IMR-90 (cell line): ENCODE data around the gene ANKRD65. TPM values are rescaled to one million over a fixed set of nuclear protein-coding genes. Genes with fewer than 3 reads are reported as not detected.
A peak's percentile ranks its signal among the peaks of the same experiment; 100 is the strongest.

Experiments
- ATAC-seq: fragments of 200-7000 bp; cut with Tn5 transposase; 2 replicates; pipeline ENCODE4 v1.9.1; 2020; ENCODE audit warnings: low read depth, mild to moderate bottlenecking, moderate library complexity
- BruUV-seq: library from RNA; stranded (reverse); fragments of 400-500 nt; replicated peaks from 2 replicates; lab custom pipeline; 2021; lab: Mats Ljungman, UMichigan
- CTCF ChIA-PET: fragments of 300-600 bp; formaldehyde crosslinking; extraction: SDS; loops from one replicate; lab custom pipeline; 2021; ENCODE audit warnings: antibody characterized with exemption; lab: Yijun Ruan, JAX
- POLR2A ChIA-PET: fragments of 300-600 bp; sonication (Branson Sonifier 250); formaldehyde crosslinking; loops from one replicate; lab custom pipeline; 2022; ENCODE audit warnings: antibody characterized with exemption; ENCODE audit not compliant: unreplicated experiment; lab: Charles Lee
- DNase-seq: peaks from one replicate; pipeline ENCODE4 v3.0.0; 2013
- H2AFZ ChIP-seq: replicated peaks from 2 replicates; pipeline ENCODE3; 2013; ENCODE audit warnings: low read length, mild to moderate bottlenecking; ENCODE audit not compliant: poor library complexity
- H2AK5ac ChIP-seq: 2 replicates; pipeline ENCODE4 v1.6.1; 2013; ENCODE audit warnings: low read depth, low read length, inconsistent platforms
- H2AK9ac ChIP-seq: replicated peaks from 2 replicates; pipeline ENCODE3; 2013; ENCODE audit warnings: mild to moderate bottlenecking, low read depth, low read length, moderate library complexity; ENCODE audit not compliant: poor library complexity
- H2BK120ac ChIP-seq: 2 replicates; pipeline ENCODE4 v1.6.1; 2013; ENCODE audit warnings: low read depth, low read length, inconsistent platforms
- H2BK15ac ChIP-seq: 3 replicates; pipeline ENCODE4 v1.6.1; 2013; ENCODE audit warnings: low read depth, low read length, inconsistent platforms
- H2BK20ac ChIP-seq: 2 replicates; pipeline ENCODE4 v1.6.1; 2013; ENCODE audit warnings: low read depth, mild to moderate bottlenecking, inconsistent platforms, low read length, moderate library complexity
- H2BK5ac ChIP-seq: 2 replicates; pipeline ENCODE4 v1.6.1; 2013; ENCODE audit warnings: mild to moderate bottlenecking, low read depth, low read length, inconsistent platforms; ENCODE audit not compliant: poor library complexity, severe bottlenecking
- H3K14ac ChIP-seq: replicated peaks from 2 replicates; pipeline ENCODE4 v1.6.1; 2013; ENCODE audit warnings: low read depth, low read length, inconsistent platforms
- H3K18ac ChIP-seq: 2 replicates; pipeline ENCODE4 v1.6.1; 2013; ENCODE audit warnings: low read depth, low read length, control low read depth
- H3K23ac ChIP-seq: 2 replicates; pipeline ENCODE4 v1.6.1; 2013; ENCODE audit warnings: low read depth, low read length, inconsistent platforms
- H3K27ac ChIP-seq: 2 replicates; pipeline ENCODE4 v1.5.1; 2013; ENCODE audit warnings: mild to moderate bottlenecking, control low read depth, low read length; ENCODE audit not compliant: insufficient read depth
- H3K27me3 ChIP-seq: 2 replicates; pipeline ENCODE4 v1.6.1; 2013; ENCODE audit warnings: low read length; ENCODE audit not compliant: control insufficient read depth, insufficient read depth
- H3K36me3 ChIP-seq: 2 replicates; pipeline ENCODE4 v1.6.1; 2013; ENCODE audit warnings: low read length, mixed read lengths; ENCODE audit not compliant: control insufficient read depth, insufficient read depth
- H3K4ac ChIP-seq: 2 replicates; pipeline ENCODE4 v1.6.1; 2013; ENCODE audit warnings: low read depth, low read length, inconsistent platforms
- H3K4me1 ChIP-seq: 2 replicates; pipeline ENCODE4 v1.6.1; 2013; ENCODE audit warnings: low read length, mixed read lengths; ENCODE audit not compliant: control insufficient read depth, insufficient read depth
- H3K4me2 ChIP-seq: 2 replicates; pipeline ENCODE4 v1.6.1; 2013; ENCODE audit warnings: low read depth, mild to moderate bottlenecking, control low read depth, low read length, moderate library complexity
- H3K4me3 ChIP-seq: 2 replicates; pipeline ENCODE4 v1.5.1; 2013; ENCODE audit warnings: low read depth, mild to moderate bottlenecking, control low read depth, low read length, moderate library complexity; ENCODE audit not compliant: insufficient read depth
- H3K56ac ChIP-seq: 2 replicates; pipeline ENCODE4 v1.6.1; 2013; ENCODE audit warnings: low read length, inconsistent platforms; ENCODE audit not compliant: insufficient read depth; ENCODE audit errors: extremely low read depth
- H3K79me1 ChIP-seq, 2 experiments: 2 replicates each; pipeline ENCODE4 v1.6.1; 2013; ENCODE audit warnings: low read length in 2 of 2, inconsistent platforms in 1 of 2, low read depth in 1 of 2
- H3K9ac ChIP-seq: 2 replicates; pipeline ENCODE4 v1.6.1; 2013; ENCODE audit warnings: low read depth, low read length, control low read depth
- H3K9me1 ChIP-seq: 2 replicates; pipeline ENCODE4 v1.6.1; 2013; ENCODE audit warnings: low read length, inconsistent platforms; ENCODE audit not compliant: insufficient read depth
- H3K9me3 ChIP-seq: 2 replicates; pipeline ENCODE4 v1.6.1; 2013; ENCODE audit warnings: low read length; ENCODE audit not compliant: control insufficient read depth, insufficient read depth
- H4K20me1 ChIP-seq: 2 replicates; pipeline ENCODE4 v1.6.1; 2013; ENCODE audit warnings: low read length, inconsistent platforms; ENCODE audit not compliant: insufficient read depth
- H4K5ac ChIP-seq: 2 replicates; pipeline ENCODE4 v1.6.1; 2013; ENCODE audit warnings: mild to moderate bottlenecking, low read depth, low read length, control low read depth
- H4K8ac ChIP-seq, 2 experiments: 2 replicates each; pipeline ENCODE4 v1.6.1; 2013; ENCODE audit warnings: low read depth in 2 of 2, low read length in 2 of 2, control low read depth in 1 of 2, inconsistent platforms in 1 of 2
- H4K91ac ChIP-seq: 2 replicates; pipeline ENCODE4 v1.6.1; 2013; ENCODE audit warnings: low read depth, low read length, inconsistent platforms; ENCODE audit not compliant: insufficient read depth
- RAD21 ChIP-seq: IDR thresholded peaks from 2 replicates; pipeline ENCODE4 v1.6.1; 2012; ENCODE audit warnings: low read length, improper control_type of control experiment
- RCOR1 ChIP-seq: IDR thresholded peaks from 2 replicates; pipeline ENCODE4 v1.6.1; 2012; ENCODE audit warnings: mild to moderate bottlenecking, low read length, improper control_type of control experiment; ENCODE audit not compliant: insufficient replicate concordance
- SMC3 ChIP-seq: fragments of 150-350 bp; IDR thresholded peaks from 2 replicates; pipeline ENCODE4 v1.6.1; 2016; ENCODE audit warnings: low read depth, mild to moderate bottlenecking, antibody characterized with exemption, low read length, moderate library complexity
- WGBS, 2 experiments: methylation state at CpG; one replicate each; pipeline versions ENCODE4 v1.1.5 to v1.1.7; 2013; ENCODE audit warnings: missing lambda C conversion rate in 2 of 2; ENCODE audit not compliant: insufficient read length in 1 of 2; ENCODE audit errors: extremely low coverage in 2 of 2; 5-methylcytosine and 5-hydroxymethylcytosine counted together
- dilution Hi-C: fragments of 300-500 bp; cut with HindIII; formaldehyde crosslinking; loops from one replicate; pipeline ENCODE4 v1.14.3; 2018; ENCODE audit warnings: low sequenced_read_pairs; ENCODE audit not compliant: unreplicated experiment
- in situ Hi-C: fragments of 300-500 bp; cut with MboI; formaldehyde crosslinking; loops from 3 replicates; pipeline ENCODE4 v1.14.3; 2019; ENCODE audit warnings: low sequenced_read_pairs, inconsistent platforms, mixed read lengths
- intact Hi-C: fragments of 100-400 bp; cut with micrococcal nuclease; formaldehyde crosslinking; loops from 2 replicates; pipeline ENCODE4 v1.10.0; 2022
- polyA plus RNA-seq, 3 experiments: library from polyadenylated mRNA; depleted of rRNA; stranded (reverse); fragments of >200 nt; gene quantifications; 2 replicates each; pipeline ENCODE4 v1.2.3, GENCODE V29; 2012; ENCODE audit warnings: low replicate concordance in 1 of 3
- total RNA-seq: library from RNA; depleted of rRNA; stranded (reverse); fragments of >200 nt; gene quantifications from 2 replicates; pipeline ENCODE4 v1.2.3, GENCODE V29; 2012
- TF ChIP-seq, protein P1 (sequence below): conservative IDR thresholded peaks from 2 replicates; pipeline ENCODE4 v1.5.1; 2012; ENCODE audit warnings: mild to moderate bottlenecking, low read depth, low read length, improper control_type of control experiment

Gene ANKRD65
- total and polyA plus RNA-seq, 2 of the 4 experiments (the other 2 are of a cell fraction): 0.09 TPM; not detected in 1

DNA sequence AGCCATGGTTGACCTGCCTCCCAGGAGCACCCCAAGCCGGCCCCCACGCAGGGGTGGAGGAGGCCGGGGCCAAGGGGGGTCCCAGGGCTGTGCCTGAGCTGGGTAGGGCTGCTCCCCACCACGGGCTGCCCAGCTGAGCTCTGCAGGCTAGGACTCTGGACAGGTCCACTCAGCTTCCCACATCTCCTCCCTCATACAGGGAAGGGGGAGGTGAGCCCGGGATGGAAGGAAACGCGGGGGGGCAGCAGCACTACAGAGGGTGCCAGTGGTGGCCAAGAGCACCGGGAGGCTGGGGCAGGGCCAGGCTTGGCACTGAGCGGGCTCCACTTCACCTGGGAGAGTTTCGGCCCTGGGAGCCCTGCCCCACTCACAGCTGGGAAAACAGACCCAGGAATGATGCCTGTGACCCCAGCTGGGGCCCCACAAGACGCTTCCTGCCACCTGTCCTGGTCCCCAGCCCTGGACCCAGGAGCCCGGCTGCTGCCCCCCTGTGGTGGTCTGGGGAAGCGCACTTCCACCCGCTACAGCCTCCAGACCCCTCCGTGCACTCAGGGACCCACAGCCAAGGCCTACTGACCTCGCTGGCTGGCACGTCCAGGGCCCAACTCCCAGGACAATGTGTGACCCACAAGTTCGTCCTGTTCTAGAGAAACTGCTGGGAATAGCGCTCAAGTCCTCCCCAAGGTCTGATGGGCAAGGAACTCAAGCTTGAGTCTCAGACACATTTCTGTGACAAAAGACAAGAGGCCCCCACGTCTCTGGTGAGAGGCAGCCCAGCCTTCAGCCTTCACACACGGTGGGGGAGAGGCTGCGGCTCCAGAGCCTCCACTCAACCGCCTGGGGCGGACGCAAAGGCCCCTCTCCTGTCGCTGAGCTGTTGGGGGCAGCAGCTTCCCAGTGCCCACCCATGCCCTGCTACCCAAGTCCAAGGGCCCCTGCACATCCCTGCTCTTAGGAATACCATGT is 49.0 kb downstream of the ANKRD65 start:
- H3K4me2 ChIP-seq: no peak overlapping the region
- peak overlapping the region; percentile 76 for H2AFZ ChIP-seq
- H3K27ac ChIP-seq: peak overlapping the region; percentile 51; the same call in 1 of the 2 replicates
- no TSS peak for BruUV-seq
- H3K27me3 ChIP-seq: no peaks in the 10 kb centered on the region
- H3K14ac ChIP-seq: no peak overlapping the region
- peaks cover 12% of the 10 kb centered on the region for H3K4me1 ChIP-seq
- CTCF ChIA-PET: interaction anchor here (0.8 kb wide), 1 partner anchor 24 kb away, joined by 3 read pairs; no protein-coding TSS in a partner anchor
- peaks cover 11% of the 10 kb centered on the region; the same call in 1 of the 2 replicates for H4K20me1 ChIP-seq
- H2BK15ac ChIP-seq: no peak overlapping the region
- no peak overlapping the region for H3K56ac ChIP-seq
- H4K5ac ChIP-seq: 0 out of 2 replicates have a peak overlapping the region, but pooled peaks have one; percentile 69
- dilution Hi-C loops: no loop called here
- ATAC-seq: peak; percentile 60
- H2AK9ac ChIP-seq: peak overlapping the region; percentile 77
- no peaks in the 10 kb centered on the region for H3K9me3 ChIP-seq
- no peak overlapping the region for H2BK20ac ChIP-seq
- POLR2A ChIA-PET: no interaction called here
- 40% methylated on average over 11 of the region's 26 CpGs; no CpG with 5 or more reads in 1 of the 2 experiments for WGBS, 2 experiments
- no peak overlapping the region for H3K4me3 ChIP-seq
- H2BK5ac ChIP-seq: peak overlapping the region; percentile 10
- peaks cover 8% of the 10 kb centered on the region for H3K36me3 ChIP-seq
- in situ Hi-C loops: no loop called here
- peak; percentile 78 for TF ChIP-seq SMC3
- peak; percentile 70 for TF ChIP-seq RAD21
- no peak for TF ChIP-seq RCOR1
- TF ChIP-seq, protein P1, sequence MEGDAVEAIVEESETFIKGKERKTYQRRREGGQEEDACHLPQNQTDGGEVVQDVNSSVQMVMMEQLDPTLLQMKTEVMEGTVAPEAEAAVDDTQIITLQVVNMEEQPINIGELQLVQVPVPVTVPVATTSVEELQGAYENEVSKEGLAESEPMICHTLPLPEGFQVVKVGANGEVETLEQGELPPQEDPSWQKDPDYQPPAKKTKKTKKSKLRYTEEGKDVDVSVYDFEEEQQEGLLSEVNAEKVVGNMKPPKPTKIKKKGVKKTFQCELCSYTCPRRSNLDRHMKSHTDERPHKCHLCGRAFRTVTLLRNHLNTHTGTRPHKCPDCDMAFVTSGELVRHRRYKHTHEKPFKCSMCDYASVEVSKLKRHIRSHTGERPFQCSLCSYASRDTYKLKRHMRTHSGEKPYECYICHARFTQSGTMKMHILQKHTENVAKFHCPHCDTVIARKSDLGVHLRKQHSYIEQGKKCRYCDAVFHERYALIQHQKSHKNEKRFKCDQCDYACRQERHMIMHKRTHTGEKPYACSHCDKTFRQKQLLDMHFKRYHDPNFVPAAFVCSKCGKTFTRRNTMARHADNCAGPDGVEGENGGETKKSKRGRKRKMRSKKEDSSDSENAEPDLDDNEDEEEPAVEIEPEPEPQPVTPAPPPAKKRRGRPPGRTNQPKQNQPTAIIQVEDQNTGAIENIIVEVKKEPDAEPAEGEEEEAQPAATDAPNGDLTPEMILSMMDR: peak; percentile 74
- peak overlapping the region in 1 of 2 experiments; percentile 67; a peak in 2 of 4 replicates for H4K8ac ChIP-seq
- H3K23ac ChIP-seq: peak overlapping the region; percentile 76
- peaks cover 3 to 53% of the 10 kb centered on the region in 2 experiments; a peak in 3 of 4 replicates for H3K79me1 ChIP-seq
- intact Hi-C loops: loop anchor here (2.0 kb wide), 1 partner anchor 13 kb away; the partner anchor contains the start of gene MXRA8
- H2AK5ac ChIP-seq: peak overlapping the region; percentile 89; the same call in 1 of the 2 replicates
- no peak overlapping the region for H2BK120ac ChIP-seq
- H4K91ac ChIP-seq: peak overlapping the region; percentile 74
- peak overlapping the region; percentile 71; the same call in 1 of the 2 replicates for H3K4ac ChIP-seq
- H3K9me1 ChIP-seq: 0 out of 2 replicates have a peak, but pooled peaks cover 5% of the 10 kb centered on the region
- no peak overlapping the region for H3K9ac ChIP-seq
- H3K18ac ChIP-seq: no peak overlapping the region
- DNase-seq: peak; percentile 38
